ENCODE results near the gene NHERF2.

Gene NHERF2

DNA sequence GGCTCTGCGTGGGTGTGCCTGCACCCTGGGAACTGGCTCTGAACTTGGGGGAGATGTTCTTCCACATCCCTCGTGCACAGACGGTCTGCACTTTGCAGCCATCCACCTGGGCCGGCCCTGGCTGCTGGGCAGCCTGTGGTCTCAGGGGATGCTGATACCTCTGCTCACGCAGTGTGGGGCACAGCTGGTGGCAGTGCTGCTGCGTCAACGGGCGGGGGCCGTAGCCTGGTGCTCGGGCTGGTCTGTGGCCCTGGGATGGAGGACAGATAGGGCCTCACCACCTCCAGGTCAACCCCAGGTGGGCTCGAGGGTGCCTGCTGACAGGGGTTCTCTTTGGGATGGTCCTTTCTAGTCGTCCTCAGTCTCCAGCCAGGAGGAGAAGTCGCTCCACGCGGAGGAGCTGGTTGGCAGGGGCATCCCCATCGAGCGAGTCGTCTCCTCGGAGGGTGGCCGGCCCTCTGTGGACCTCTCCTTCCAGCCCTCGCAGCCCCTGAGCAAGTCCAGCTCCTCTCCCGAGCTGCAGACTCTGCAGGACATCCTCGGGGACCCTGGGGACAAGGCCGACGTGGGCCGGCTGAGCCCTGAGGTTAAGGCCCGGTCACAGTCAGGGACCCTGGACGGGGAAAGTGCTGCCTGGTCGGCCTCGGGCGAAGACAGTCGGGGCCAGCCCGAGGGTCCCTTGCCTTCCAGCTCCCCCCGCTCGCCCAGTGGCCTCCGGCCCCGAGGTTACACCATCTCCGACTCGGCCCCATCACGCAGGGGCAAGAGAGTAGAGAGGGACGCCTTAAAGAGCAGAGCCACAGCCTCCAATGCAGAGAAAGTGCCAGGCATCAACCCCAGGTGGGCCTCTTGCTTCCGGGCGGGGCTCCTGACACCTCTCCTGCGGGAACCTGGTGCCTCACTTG lies 57.4 kb downstream of the NHERF2 start:
- no peak overlapping the region for H4K8ac ChIP-seq (ENCODE audit: low read length)
- H3K18ac ChIP-seq (ENCODE audit: low read depth in 1 of 2, low read length in 2 of 2) = no peak overlapping the region
- H2AK5ac ChIP-seq (ENCODE audit: low read length, severe bottlenecking) = no peak overlapping the region
- H2BK120ac ChIP-seq (ENCODE audit: low read depth, low read length) = no peak overlapping the region
- H2BK12ac ChIP-seq (ENCODE audit: low read length in 2 of 2) = no peak overlapping the region
- peaks cover 30% of the 10 kb centered on the region for H3K4me1 ChIP-seq (ENCODE audit: control insufficient read depth, insufficient read depth, low read depth, low read length)
- H3K36me3 ChIP-seq (ENCODE audit: control insufficient read depth in 1 of 2, insufficient read depth in 2 of 2, low read depth in 1 of 2, low read length in 2 of 2) = peaks cover 76 to 100% of the 10 kb centered on the region in 2 experiments
- H3K27me3 ChIP-seq (ENCODE audit: control insufficient read depth in 1 of 2, insufficient read depth in 1 of 2, low read length in 2 of 2) = no peaks in the 10 kb centered on the region
- H3K4ac ChIP-seq (ENCODE audit: low read depth in 1 of 2, low read length in 2 of 2) = no peak overlapping the region
- DNase-seq = no peak
- no peak overlapping the region for H3K9ac ChIP-seq (ENCODE audit: low read length)
- H3K27ac ChIP-seq (ENCODE audit: low read length, poor library complexity, severe bottlenecking) = no peak overlapping the region
- no peak overlapping the region for H2BK5ac ChIP-seq (ENCODE audit: low read depth, low read length, poor library complexity, severe bottlenecking)
- H3K4me2 ChIP-seq (ENCODE audit: low read length, poor library complexity, severe bottlenecking) = no peak overlapping the region
- H3K14ac ChIP-seq (ENCODE audit: low read length in 2 of 2) = no peak overlapping the region
- no peak overlapping the region for H3K23ac ChIP-seq (ENCODE audit: low read length in 2 of 2)
- H2BK15ac ChIP-seq (ENCODE audit: low read depth, poor library complexity, severe bottlenecking) = no peak overlapping the region
- H3K4me3 ChIP-seq (ENCODE audit: insufficient read depth in 1 of 2, low read depth in 1 of 2, low read length in 2 of 2) = no peak overlapping the region
- WGBS = 93% methylated on average over 44 of the region's 44 CpGs
- peaks cover 9% of the 10 kb centered on the region for H3K79me1 ChIP-seq (replicated peaks; ENCODE audit: low read length, poor library complexity, severe bottlenecking)
- no peak overlapping the region for H2AFZ ChIP-seq (ENCODE audit: low read depth, low read length)
- H3K9me3 ChIP-seq (ENCODE audit: control insufficient read depth, low read length) = no peaks in the 10 kb centered on the region
- H4K91ac ChIP-seq (ENCODE audit: low read length) = peak overlapping the region; percentile 19

DNA sequence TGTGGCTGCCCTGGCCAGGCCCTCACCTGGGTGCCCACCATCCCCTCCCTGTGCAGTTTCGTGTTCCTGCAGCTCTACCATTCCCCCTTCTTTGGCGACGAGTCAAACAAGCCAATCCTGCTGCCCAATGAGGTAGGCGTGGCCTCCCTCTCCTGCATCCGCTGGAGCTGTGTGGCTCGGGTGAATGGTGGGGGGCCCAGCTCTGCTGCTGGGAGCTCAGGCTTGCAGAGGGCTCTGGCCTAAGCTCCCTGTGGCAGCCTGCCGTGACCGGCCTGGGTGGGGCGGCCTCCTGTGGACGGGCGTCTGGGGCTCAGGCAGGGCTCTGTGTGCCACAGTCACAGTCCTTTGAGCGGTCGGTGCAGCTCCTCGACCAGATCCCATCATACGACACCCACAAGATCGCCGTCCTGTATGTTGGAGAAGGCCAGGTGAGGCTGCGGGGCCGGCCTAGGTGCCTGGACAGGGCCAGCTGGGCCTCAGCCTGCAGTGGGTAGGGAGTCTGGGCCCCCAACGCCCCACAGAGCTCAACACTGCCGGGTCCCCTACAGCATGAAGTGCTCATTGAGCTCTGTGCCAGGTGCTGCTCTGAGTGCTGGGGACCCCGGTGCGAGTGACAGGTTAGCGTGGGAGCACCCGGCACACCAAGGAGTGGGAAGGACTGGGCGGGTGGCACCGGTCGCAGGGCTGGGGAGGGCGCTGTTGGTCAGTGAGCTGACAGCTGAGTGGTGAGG lies 58.4 kb downstream of the NHERF2 start:
- H2AK5ac ChIP-seq (ENCODE audit: low read length, severe bottlenecking) = no peak overlapping the region
- no peak overlapping the region for H3K4ac ChIP-seq (ENCODE audit: low read depth in 1 of 2, low read length in 2 of 2)
- no peak overlapping the region for H2BK15ac ChIP-seq (ENCODE audit: low read depth, poor library complexity, severe bottlenecking)
- H3K36me3 ChIP-seq (ENCODE audit: control insufficient read depth in 1 of 2, insufficient read depth in 2 of 2, low read depth in 1 of 2, low read length in 2 of 2) = peaks cover 79 to 100% of the 10 kb centered on the region in 2 experiments
- no peak overlapping the region for H3K27ac ChIP-seq (ENCODE audit: low read length, poor library complexity, severe bottlenecking)
- no peak overlapping the region for H3K18ac ChIP-seq (ENCODE audit: low read depth in 1 of 2, low read length in 2 of 2)
- H2BK12ac ChIP-seq (ENCODE audit: low read length in 2 of 2) = no peak overlapping the region
- no peak overlapping the region for H3K9ac ChIP-seq (ENCODE audit: low read length)
- WGBS = 95% methylated on average over 29 of the region's 29 CpGs
- no peak overlapping the region for H2AFZ ChIP-seq (ENCODE audit: low read depth, low read length)
- no peak for DNase-seq
- H3K9me3 ChIP-seq (ENCODE audit: control insufficient read depth, low read length) = no peaks in the 10 kb centered on the region
- no peak overlapping the region for H3K4me2 ChIP-seq (ENCODE audit: low read length, poor library complexity, severe bottlenecking)
- H4K91ac ChIP-seq (ENCODE audit: low read length) = no peak overlapping the region
- peaks cover 5% of the 10 kb centered on the region for H3K79me1 ChIP-seq (replicated peaks; ENCODE audit: low read length, poor library complexity, severe bottlenecking)
- H3K14ac ChIP-seq (ENCODE audit: low read length in 2 of 2) = no peak overlapping the region
- no peak overlapping the region for H2BK5ac ChIP-seq (ENCODE audit: low read depth, low read length, poor library complexity, severe bottlenecking)
- H3K4me3 ChIP-seq (ENCODE audit: insufficient read depth in 1 of 2, low read depth in 1 of 2, low read length in 2 of 2) = no peak overlapping the region
- no peak overlapping the region for H3K23ac ChIP-seq (ENCODE audit: low read length in 2 of 2)
- peaks cover 30% of the 10 kb centered on the region for H3K4me1 ChIP-seq (ENCODE audit: control insufficient read depth, insufficient read depth, low read depth, low read length)
- H2BK120ac ChIP-seq (ENCODE audit: low read depth, low read length) = no peak overlapping the region
- no peak overlapping the region for H4K8ac ChIP-seq (ENCODE audit: low read length)
- H3K27me3 ChIP-seq (ENCODE audit: control insufficient read depth in 1 of 2, insufficient read depth in 1 of 2, low read length in 2 of 2) = no peaks in the 10 kb centered on the region

GRCh38 chr16:2085669-2086068 lies 59.0 kb downstream of the NHERF2 start:
- H3K4ac ChIP-seq (ENCODE audit: low read depth in 1 of 2, low read length in 2 of 2) = no peak overlapping the region
- no peak overlapping the region for H4K91ac ChIP-seq (ENCODE audit: low read length)
- no peaks in the 10 kb centered on the region for H3K27me3 ChIP-seq (ENCODE audit: control insufficient read depth in 1 of 2, insufficient read depth in 1 of 2, low read length in 2 of 2)
- H2BK5ac ChIP-seq (ENCODE audit: low read depth, low read length, poor library complexity, severe bottlenecking) = no peak overlapping the region
- H3K4me1 ChIP-seq (ENCODE audit: control insufficient read depth, insufficient read depth, low read depth, low read length) = peaks cover 34% of the 10 kb centered on the region
- no peak for DNase-seq
- H2BK12ac ChIP-seq (ENCODE audit: low read length in 2 of 2) = no peak overlapping the region
- no peak overlapping the region for H3K4me2 ChIP-seq (ENCODE audit: low read length, poor library complexity, severe bottlenecking)
- H2AK5ac ChIP-seq (ENCODE audit: low read length, severe bottlenecking) = no peak overlapping the region
- H3K23ac ChIP-seq (ENCODE audit: low read length in 2 of 2) = no peak overlapping the region
- H2BK120ac ChIP-seq (ENCODE audit: low read depth, low read length) = no peak overlapping the region
- H3K4me3 ChIP-seq (ENCODE audit: insufficient read depth in 1 of 2, low read depth in 1 of 2, low read length in 2 of 2) = no peak overlapping the region
- no peaks in the 10 kb centered on the region for H3K9me3 ChIP-seq (ENCODE audit: control insufficient read depth, low read length)
- H3K36me3 ChIP-seq (ENCODE audit: control insufficient read depth in 1 of 2, insufficient read depth in 2 of 2, low read depth in 1 of 2, low read length in 2 of 2) = peaks cover 82 to 100% of the 10 kb centered on the region in 2 experiments
- H3K18ac ChIP-seq (ENCODE audit: low read depth in 1 of 2, low read length in 2 of 2) = no peak overlapping the region
- WGBS = 88% methylated on average over 14 of the region's 14 CpGs
- H2BK15ac ChIP-seq (ENCODE audit: low read depth, poor library complexity, severe bottlenecking) = no peak overlapping the region
- H3K14ac ChIP-seq (ENCODE audit: low read length in 2 of 2) = no peak overlapping the region
- H2AFZ ChIP-seq (ENCODE audit: low read depth, low read length) = no peak overlapping the region
- H3K9ac ChIP-seq (ENCODE audit: low read length) = no peak overlapping the region
- H3K27ac ChIP-seq (ENCODE audit: low read length, poor library complexity, severe bottlenecking) = no peak overlapping the region
- peaks cover 5% of the 10 kb centered on the region for H3K79me1 ChIP-seq (replicated peaks; ENCODE audit: low read length, poor library complexity, severe bottlenecking)
- no peak overlapping the region for H4K8ac ChIP-seq (ENCODE audit: low read length)

GRCh38 chr16:2086106-2086742 lies 59.5 kb downstream of the NHERF2 start:
- no peak overlapping the region for H3K23ac ChIP-seq (ENCODE audit: low read length in 2 of 2)
- peaks cover 5% of the 10 kb centered on the region for H3K79me1 ChIP-seq (replicated peaks; ENCODE audit: low read length, poor library complexity, severe bottlenecking)

More at GRCh38 chr16:2086106-2086742, 59.5 kb downstream of the NHERF2 start:
- no peak overlapping the region for H3K9ac ChIP-seq (ENCODE audit: low read length)
- H3K9me3 ChIP-seq (ENCODE audit: control insufficient read depth, low read length) = no peaks in the 10 kb centered on the region
- H2BK12ac ChIP-seq (ENCODE audit: low read length in 2 of 2) = no peak overlapping the region
- no peak overlapping the region for H3K4me2 ChIP-seq (ENCODE audit: low read length, poor library complexity, severe bottlenecking)
- no peak overlapping the region for H2AFZ ChIP-seq (ENCODE audit: low read depth, low read length)
- H2BK15ac ChIP-seq (ENCODE audit: low read depth, poor library complexity, severe bottlenecking) = no peak overlapping the region
- no peak overlapping the region for H2BK5ac ChIP-seq (ENCODE audit: low read depth, low read length, poor library complexity, severe bottlenecking)
- H3K4me3 ChIP-seq (ENCODE audit: insufficient read depth in 1 of 2, low read depth in 1 of 2, low read length in 2 of 2) = no peak overlapping the region
- peaks cover 77 to 98% of the 10 kb centered on the region in 2 experiments for H3K36me3 ChIP-seq (ENCODE audit: control insufficient read depth in 1 of 2, insufficient read depth in 2 of 2, low read depth in 1 of 2, low read length in 2 of 2)
- 96% methylated on average over 27 of the region's 27 CpGs for WGBS
- H4K91ac ChIP-seq (ENCODE audit: low read length) = no peak overlapping the region
- H3K14ac ChIP-seq (ENCODE audit: low read length in 2 of 2) = no peak overlapping the region
- no peak overlapping the region for H3K18ac ChIP-seq (ENCODE audit: low read depth in 1 of 2, low read length in 2 of 2)
- no peak overlapping the region for H2BK120ac ChIP-seq (ENCODE audit: low read depth, low read length)
- H3K4ac ChIP-seq (ENCODE audit: low read depth in 1 of 2, low read length in 2 of 2) = no peak overlapping the region
- no peak overlapping the region for H4K8ac ChIP-seq (ENCODE audit: low read length)
- H2AK5ac ChIP-seq (ENCODE audit: low read length, severe bottlenecking) = no peak overlapping the region
- H3K27me3 ChIP-seq (ENCODE audit: control insufficient read depth in 1 of 2, insufficient read depth in 1 of 2, low read length in 2 of 2) = no peaks in the 10 kb centered on the region
- H3K4me1 ChIP-seq (ENCODE audit: control insufficient read depth, insufficient read depth, low read depth, low read length) = peaks cover 37% of the 10 kb centered on the region
- DNase-seq = no peak
- no peak overlapping the region for H3K27ac ChIP-seq (ENCODE audit: low read length, poor library complexity, severe bottlenecking)
